Putamen (tissue), 1 donor: ENCODE measurements around the gene PPFIA4.
A peak's percentile ranks its signal among the peaks of the same experiment; 100 is the strongest.
"Not testable (repeated sequence)": the region's sequence is repeated elsewhere in the genome, so short reads cannot be mapped to it uniquely, and the experiment has no call there.

ENCODE experiments used
- DNase-seq: peaks from one replicate; pipeline ENCODE4 v3.0.0-alpha.2; 2016; ENCODE audit warnings: low spot score

Gene PPFIA4

DNA sequence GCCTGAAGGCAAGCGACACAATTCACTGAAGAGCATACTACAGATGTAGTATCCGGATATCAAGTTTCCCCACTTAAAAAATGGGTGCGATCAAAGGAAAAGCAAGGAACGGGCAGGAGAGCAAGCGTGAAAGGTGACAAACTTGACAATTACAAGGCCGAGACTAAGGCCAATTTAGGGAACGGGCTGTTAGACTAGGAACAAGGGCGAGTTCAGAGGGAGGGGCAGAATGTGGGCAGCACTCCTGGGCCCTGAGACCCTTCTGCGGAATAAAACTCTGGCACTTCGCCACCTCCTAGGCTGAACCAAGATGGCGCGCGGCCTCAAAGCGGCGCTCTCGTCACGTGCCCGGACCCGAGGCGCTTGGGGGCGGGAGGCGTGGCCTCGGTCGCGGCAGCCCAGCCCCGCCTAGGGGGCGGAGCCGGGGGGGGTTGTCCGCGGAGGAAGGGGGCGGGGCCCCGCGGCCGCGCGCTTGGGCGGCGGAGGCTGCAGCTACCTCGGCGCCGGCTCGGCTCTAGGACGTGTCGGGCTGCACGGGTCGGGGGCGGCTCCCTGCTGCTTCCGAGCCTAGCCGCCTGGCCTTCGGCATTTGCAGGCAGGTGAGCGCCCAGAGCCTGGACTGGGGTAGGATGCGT is at the start of gene PPFIA4:
PPFIA4 (plus strand) TSS at position 461 of the 635 bp plus-strand sequence. CDS start 12,518 bp downstream, outside the sequence.
- DNase-seq = peak; percentile 89

- no peak for DNase-seq
Measured at GRCh38 chr1:202976633-202977032, 49.7 kb upstream of the PPFIA4 start.

GRCh38 chr1:202979459-202979858 is 46.8 kb upstream of the PPFIA4 start:
- DNase-seq = no peak

GRCh38 chr1:202981939-202982338 is 44.4 kb upstream of the PPFIA4 start:
- no peak for DNase-seq

DNA sequence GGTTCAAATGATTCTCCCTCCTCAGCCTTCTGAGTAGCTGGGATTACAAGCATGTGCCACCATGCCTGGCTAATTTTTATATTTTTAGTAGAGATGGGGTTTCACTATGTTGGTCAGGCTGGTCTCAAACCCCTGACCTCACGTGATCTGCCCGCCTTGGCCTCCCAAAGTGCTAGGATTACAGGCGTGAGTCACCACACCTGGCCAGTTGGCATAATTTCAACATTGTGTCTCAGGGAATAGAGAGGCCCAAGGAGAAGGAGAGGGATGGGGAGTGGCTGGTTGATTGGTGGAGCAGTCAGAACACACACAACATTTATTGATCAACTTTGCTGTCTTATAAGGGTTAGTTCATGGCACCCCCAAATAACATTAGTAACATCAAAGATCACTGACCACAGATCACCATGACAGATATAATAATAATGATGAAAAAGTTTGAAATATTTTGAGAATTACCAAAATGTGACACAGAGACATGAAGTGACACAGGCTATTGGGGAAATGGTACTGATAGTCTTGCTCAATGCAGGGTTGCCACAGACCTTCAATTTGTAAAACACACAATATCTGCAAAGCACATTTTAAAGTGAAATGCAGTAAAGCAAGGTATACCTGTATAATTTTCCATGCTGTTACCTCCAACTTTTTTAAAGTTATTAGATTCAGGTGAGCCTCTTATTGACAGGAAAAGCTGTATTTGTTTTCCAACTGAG is 43.4 kb upstream of the PPFIA4 start:
- no peak for DNase-seq

DNA sequence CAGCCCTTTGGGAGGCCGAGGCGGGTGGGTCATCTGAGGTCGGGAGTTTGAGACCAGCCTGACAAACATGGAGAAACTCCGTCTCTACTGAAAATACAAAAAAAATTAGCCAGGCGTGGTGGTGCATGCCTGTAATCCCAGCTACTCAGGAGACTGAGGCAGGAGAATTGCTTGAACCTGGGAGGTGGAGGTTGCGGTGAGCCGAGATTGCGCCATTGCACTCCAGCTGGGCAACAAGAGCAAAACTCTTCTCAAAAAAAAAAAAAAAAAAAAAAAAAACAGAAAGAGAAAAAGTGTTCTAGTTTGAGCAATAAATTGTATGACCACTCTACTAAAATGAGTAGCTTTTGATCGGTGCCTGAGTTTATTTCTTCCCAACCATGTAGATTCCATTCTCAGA is 40.2 kb upstream of the PPFIA4 start:
- not testable (repeated sequence) for DNase-seq

- no peak for DNase-seq
Measured at GRCh38 chr1:202987255-202987654, 39.0 kb upstream of the PPFIA4 start.

DNA sequence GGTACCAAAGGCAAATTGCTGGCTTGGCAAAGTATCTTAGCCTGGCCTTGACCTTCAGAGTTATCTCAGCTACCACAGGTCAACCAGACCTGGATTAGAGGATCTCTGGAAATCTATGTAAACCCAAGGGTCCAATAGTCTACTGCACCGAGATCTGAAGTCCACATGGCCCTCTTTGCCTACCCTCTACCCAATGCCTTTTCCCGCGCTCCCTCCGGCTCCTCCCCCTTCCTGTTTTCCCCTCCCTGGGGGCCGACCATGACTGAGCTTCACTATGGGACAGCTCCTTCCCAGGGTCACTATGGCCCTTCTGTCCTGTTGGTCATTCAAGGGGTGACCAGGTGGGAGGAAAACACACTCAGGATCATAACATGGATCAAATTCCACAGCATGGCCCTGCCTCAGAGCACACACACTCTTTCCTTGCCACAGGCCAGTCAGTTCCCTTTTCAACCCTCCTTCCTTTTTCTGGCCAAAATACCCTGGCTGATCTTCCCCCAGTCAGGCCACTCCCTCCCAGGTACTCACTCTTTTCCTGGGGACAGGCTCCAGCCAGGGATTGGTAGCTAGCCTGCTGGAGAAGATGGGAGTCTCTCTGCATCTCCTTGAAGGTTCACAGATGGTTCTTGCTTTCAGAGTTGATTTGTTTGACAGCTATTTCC is 38.2 kb upstream of the PPFIA4 start:
- no peak for DNase-seq

DNA sequence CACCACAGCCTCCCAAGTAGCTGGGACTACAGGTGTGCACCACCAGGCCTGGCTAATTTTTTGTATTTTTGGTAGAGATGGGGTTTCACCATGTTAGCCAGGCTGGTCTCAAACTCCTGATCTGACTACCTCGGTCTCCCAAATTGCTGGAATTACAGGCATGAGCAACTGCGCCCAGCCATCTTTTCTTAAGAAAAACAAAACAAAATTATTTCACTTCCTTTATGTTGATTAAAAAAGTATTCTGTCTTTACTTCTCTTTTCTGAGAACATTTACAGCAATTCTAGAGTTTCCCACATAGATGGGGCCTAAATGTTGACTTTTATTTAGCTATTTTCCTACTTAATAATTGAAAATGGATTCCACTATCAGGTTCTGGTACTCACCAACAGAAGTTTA is 36.4 kb upstream of the PPFIA4 start:
- DNase-seq = no peak

- DNase-seq = no peak
Measured at GRCh38 chr1:202991112-202991511, 35.2 kb upstream of the PPFIA4 start.

- DNase-seq = no peak
Measured at GRCh38 chr1:202994756-202995155, 31.5 kb upstream of the PPFIA4 start.

- DNase-seq = peak; percentile 38
Measured at GRCh38 chr1:202998836-202999750, 27.2 kb upstream of the PPFIA4 start.

DNA sequence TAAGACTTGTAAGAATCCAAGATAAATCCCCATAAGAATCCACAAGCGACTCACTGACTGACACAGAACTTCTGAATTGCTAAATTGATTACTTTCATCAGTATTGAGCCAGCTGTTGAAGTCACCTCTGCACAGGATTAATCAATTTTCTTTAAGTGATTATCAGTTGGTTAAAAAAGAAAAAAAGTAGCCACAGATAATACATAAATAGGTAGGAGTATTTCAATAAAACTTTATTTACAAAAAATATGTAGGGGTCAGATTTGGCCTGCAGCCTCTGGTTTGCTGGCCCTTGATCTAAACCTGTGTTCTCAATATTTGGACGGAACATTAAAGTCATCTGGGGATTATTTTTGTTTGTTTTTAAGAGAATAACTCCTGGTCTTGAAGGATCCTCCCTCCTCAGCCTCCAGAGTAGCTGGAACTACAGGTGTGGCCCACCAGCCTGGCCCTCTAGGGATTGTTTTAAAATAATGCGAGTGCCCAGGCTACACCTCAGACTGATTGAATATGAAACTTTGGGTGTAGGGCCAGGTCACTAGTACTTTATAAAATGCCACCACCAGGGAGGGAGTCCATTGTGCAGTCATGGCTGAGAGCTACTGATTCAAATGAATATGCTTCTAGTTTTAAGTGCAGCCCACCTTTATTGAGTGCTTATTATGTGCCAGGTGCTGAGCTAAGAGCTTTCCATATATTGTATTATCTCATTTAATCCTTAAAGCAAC is 25.9 kb upstream of the PPFIA4 start:
- no peak for DNase-seq

DNA sequence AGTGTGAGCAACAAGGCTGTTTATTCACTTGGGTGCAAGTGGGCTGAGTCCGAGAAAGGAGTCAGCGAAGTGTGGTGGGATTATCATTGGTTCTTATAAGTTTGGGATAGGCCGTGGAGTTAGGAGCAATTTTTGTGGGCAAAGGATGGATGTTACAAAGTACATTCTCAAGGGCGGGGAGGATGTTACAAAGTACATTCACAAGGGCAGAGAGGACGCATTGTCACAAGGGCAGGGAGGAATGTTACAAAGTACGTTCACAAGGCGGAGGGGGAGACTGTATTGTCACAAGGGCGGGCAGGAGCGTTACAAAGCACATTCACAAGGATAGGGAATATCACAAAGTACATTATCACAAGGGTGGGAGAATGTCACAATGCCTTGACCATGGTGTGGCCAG is 24.3 kb upstream of the PPFIA4 start:
- DNase-seq = no peak

- no peak for DNase-seq
Measured at GRCh38 chr1:203002951-203003350, 23.3 kb upstream of the PPFIA4 start.

DNA sequence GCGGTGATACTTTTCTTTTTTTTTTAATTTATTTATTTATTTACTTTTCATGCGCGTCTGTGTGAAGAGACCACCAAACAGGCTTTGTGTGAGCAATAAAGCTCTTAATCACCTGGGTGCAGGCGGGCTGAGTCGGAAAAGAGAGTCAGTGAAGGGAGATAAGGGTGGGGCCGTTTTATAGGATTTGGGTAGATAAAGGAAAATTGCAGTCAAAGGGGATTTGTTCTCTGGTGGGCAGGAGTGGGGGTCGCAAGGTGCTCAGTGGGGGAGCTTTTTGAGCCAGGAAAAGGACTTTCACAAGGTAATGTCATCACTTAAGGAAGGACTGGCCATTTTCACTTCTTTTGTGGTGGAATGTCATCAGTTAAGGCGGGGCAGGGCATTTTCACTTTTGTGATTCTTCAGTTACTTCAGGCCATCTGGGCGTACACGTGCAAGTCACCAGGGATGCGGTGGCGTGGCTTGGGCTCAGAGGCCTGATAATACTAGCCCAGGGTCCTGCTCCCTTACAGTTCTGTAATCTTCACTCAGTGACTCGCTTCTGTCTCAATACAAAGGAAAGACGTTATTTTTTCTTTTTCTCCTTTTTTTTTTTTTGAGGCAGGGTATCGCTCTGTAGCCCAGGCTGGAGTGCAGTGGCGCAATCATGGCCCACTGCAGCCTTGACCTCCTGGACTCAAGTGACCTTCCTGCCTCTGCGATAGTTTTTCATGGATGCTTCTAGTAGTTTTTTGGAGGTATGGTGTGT is 20.7 kb upstream of the PPFIA4 start:
- not testable (repeated sequence) for DNase-seq

GRCh38 chr1:203006948-203007871 is 19.1 kb upstream of the PPFIA4 start, which contains the start of gene TMEM183A:
TMEM183A (plus strand) TSS chr1:203007374; CDS start chr1:203007466, 92 bp downstream.
- peak; percentile 95 for DNase-seq

- DNase-seq = no peak
Measured at GRCh38 chr1:203009185-203009584, 17.1 kb upstream of the PPFIA4 start.

GRCh38 chr1:203011582-203011981 is 14.7 kb upstream of the PPFIA4 start:
- DNase-seq = no peak
